ENCODE results near the gene LRRC42.

LRRC42 gene

GRCh38 chr1:53947172-53947907 lies 1.2 kb downstream of the LRRC42 start:
- no peak for ATAC-seq
- DNase-seq: no peak
- peak overlapping the region; percentile 36 for H3K27ac Mint-ChIP-seq
- no peaks in the 10 kb centered on the region for H3K9me3 Mint-ChIP-seq
- H3K4me1 Mint-ChIP-seq: peaks cover 45% of the 10 kb centered on the region
- peak overlapping the region; percentile 75 for H3K4me3 Mint-ChIP-seq
- peaks cover 11% of the 10 kb centered on the region for H3K36me3 Mint-ChIP-seq (ENCODE audit: low read depth)
- no peaks in the 10 kb centered on the region for H3K27me3 Mint-ChIP-seq

GRCh38 chr1:53948291-53948690 lies 2.1 kb downstream of the LRRC42 start:
- Mint-ChIP-seq H3K36me3 (ENCODE audit: low read depth) (peaks cover 17% of the 10 kb centered on the region), H3K4me3 (peak overlapping the region; percentile 75), H3K27me3 (no peaks in the 10 kb centered on the region), H3K9me3 (no peaks in the 10 kb centered on the region), H3K4me1 (peaks cover 36% of the 10 kb centered on the region), H3K27ac (no peak overlapping the region)
- no peak for ATAC-seq
- DNase-seq: no peak

DNA sequence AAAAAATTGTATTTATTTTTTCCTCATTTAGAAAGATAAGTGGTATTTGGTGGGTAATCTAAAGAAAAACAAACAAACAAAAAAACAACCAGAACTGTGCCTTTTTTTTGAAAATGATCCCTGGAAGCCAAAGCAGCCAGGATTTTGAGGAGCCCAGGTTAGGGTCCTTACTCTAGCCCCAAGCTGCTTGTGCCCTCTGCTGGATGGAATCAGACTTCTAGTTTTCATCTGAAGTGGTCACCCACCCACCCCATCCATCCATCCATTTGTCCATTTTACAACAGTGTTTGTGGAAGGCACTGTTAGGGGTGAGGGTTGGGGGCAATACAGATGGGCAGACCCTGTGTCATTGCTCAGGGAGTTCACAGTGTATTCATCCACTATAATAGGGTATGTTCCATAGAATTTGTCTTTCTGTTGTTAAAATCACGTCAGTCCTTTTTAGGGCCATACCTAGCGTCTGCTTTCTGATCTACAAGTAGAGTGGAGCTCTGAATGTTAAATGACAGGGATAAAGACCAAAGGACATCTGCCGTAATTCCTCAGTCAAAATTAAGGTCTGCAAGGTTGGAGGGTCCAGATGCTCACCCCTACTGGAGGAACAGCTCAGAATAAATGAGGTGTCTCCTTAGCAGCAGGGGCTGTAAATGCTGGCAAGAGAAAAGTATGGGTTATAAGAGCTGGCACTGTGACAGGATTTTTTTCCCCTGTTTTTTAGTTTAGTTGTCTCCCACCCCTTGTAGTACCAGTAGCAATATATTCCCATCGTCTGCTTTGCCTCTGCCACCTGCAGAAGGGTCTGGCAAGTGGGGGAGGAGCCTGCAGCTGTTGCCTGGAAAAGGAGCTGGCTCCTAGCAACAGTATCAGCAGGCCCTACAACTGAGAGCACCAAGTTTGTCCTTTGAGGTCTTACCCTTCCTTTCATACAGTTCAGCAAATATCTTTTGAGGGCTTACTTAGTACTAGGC lies 3.2 kb downstream of the LRRC42 start:
- Mint-ChIP-seq H3K9me3 (no peaks in the 10 kb centered on the region), H3K4me3 (no peak overlapping the region), H3K27ac (no peak overlapping the region), H3K27me3 (no peaks in the 10 kb centered on the region), H3K4me1 (peaks cover 25% of the 10 kb centered on the region), H3K36me3 (ENCODE audit: low read depth) (peaks cover 15% of the 10 kb centered on the region)
- no peak for ATAC-seq
- DNase-seq: peak; percentile 22

GRCh38 chr1:53951697-53952096 lies 5.5 kb downstream of the LRRC42 start:
- DNase-seq (no peak), ATAC-seq (no peak)
- Mint-ChIP-seq H3K9me3 (no peaks in the 10 kb centered on the region), H3K27me3 (no peaks in the 10 kb centered on the region), H3K4me1 (peaks cover 17% of the 10 kb centered on the region), H3K36me3 (ENCODE audit: low read depth) (peaks cover 12% of the 10 kb centered on the region), H3K4me3 (no peak overlapping the region), H3K27ac (no peak overlapping the region)

- Mint-ChIP-seq H3K27me3 (no peaks in the 10 kb centered on the region), H3K9me3 (no peaks in the 10 kb centered on the region), H3K36me3 (ENCODE audit: low read depth) (peaks cover 20% of the 10 kb centered on the region), H3K27ac (no peak overlapping the region), H3K4me1 (peaks cover 5% of the 10 kb centered on the region), H3K4me3 (no peak overlapping the region)
- no peak for ATAC-seq
- no peak for DNase-seq
These were observed 8.0 kb downstream of the LRRC42 start for GRCh38 chr1:53954128-53954527.

- H3K9me3 Mint-ChIP-seq: no peaks in the 10 kb centered on the region
- peak overlapping the region; percentile 50 for H3K27ac Mint-ChIP-seq
- H3K36me3 Mint-ChIP-seq (ENCODE audit: low read depth): peaks cover 27% of the 10 kb centered on the region
- peaks cover 5% of the 10 kb centered on the region for H3K4me1 Mint-ChIP-seq
- no peaks in the 10 kb centered on the region for H3K27me3 Mint-ChIP-seq
- ATAC-seq (no peak), DNase-seq (no peak)
- no peak overlapping the region for H3K4me3 Mint-ChIP-seq
These were observed 10.4 kb downstream of the LRRC42 start for GRCh38 chr1:53956308-53957168.

DNA sequence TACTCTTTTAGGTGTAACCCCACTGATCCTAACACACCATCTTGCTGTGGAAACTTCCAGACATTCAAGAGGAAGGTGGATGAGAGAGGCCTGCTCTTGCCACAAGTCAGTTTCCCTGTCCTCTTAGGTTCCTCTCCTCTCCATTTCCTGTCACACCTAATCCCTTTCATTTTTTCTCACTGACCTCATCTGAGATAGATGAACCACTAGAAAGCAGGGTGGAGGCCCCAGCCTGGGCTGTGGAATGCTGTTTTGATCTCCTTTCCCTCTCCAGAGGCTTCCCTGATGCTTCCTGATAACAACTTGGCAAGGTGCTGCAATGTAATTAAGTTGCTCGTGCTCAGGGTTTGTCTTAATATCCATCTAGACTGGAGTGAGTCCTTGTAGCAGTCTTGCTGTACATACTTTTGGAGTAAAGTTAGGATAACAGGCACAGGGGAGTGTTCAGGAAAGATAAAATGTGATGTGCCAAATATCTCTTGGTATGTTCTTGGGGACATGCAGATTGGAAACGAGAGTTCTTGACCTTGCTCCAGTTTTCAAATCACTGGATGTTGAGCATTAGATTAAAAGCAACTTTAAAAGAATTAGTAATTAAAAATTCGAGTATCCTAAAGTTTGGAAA lies 11.2 kb downstream of the LRRC42 start:
- ATAC-seq (no peak), DNase-seq (no peak)
- Mint-ChIP-seq H3K9me3 (no peaks in the 10 kb centered on the region), H3K27ac (peak overlapping the region; percentile 50), H3K36me3 (ENCODE audit: low read depth) (peaks cover 31% of the 10 kb centered on the region), H3K4me3 (no peak overlapping the region), H3K27me3 (no peaks in the 10 kb centered on the region), H3K4me1 (peaks cover 5% of the 10 kb centered on the region)

- no peak for DNase-seq
- no peak overlapping the region for H3K27ac Mint-ChIP-seq
These were observed 13.6 kb downstream of the LRRC42 start for GRCh38 chr1:53959664-53960250.

GRCh38 chr1:53962395-53962794 lies 16.2 kb downstream of the LRRC42 start:
- no peaks in the 10 kb centered on the region for H3K4me1 Mint-ChIP-seq
- H3K27me3 Mint-ChIP-seq: no peaks in the 10 kb centered on the region
- ATAC-seq: no peak
- DNase-seq: no peak
- H3K36me3 Mint-ChIP-seq (ENCODE audit: low read depth): peaks cover 30% of the 10 kb centered on the region
- no peak overlapping the region for H3K27ac Mint-ChIP-seq
- H3K9me3 Mint-ChIP-seq: no peaks in the 10 kb centered on the region
- no peak overlapping the region for H3K4me3 Mint-ChIP-seq

More at GRCh38 chr1:53959664-53960250, 13.6 kb downstream of the LRRC42 start:
- Mint-ChIP-seq H3K4me3 (no peak overlapping the region), H3K36me3 (ENCODE audit: low read depth) (peaks cover 32% of the 10 kb centered on the region), H3K9me3 (no peaks in the 10 kb centered on the region), H3K4me1 (peaks cover 5% of the 10 kb centered on the region), H3K27me3 (no peaks in the 10 kb centered on the region)
- no peak for ATAC-seq

DNA sequence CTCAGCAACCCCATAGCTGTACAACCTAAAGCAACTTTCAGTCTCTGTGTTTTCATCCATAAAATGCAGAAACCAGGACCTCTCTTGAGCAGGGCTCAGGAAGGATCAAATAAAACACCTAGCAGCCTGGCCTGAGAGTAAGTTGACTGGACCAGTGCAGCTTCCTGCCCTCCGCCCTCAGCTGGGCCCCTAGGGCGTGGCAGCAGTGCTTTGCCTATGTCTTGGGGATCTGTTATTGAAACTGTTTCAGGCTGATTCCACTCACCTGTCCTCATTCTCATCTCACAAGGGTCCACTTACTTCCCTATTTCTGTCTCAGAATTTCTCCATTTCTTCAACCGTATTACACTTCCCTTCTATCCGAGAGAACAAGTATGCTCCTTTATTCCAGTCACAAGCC lies 17.3 kb downstream of the LRRC42 start:
- H3K9me3 Mint-ChIP-seq: no peaks in the 10 kb centered on the region
- H3K4me1 Mint-ChIP-seq: no peaks in the 10 kb centered on the region
- H3K36me3 Mint-ChIP-seq (ENCODE audit: low read depth): peaks cover 36% of the 10 kb centered on the region
- no peak overlapping the region for H3K27ac Mint-ChIP-seq
- H3K4me3 Mint-ChIP-seq: no peak overlapping the region
- H3K27me3 Mint-ChIP-seq: no peaks in the 10 kb centered on the region
- DNase-seq (no peak), ATAC-seq (no peak)

- no peak overlapping the region for H3K27ac Mint-ChIP-seq
- no peak overlapping the region for H3K4me3 Mint-ChIP-seq
- ATAC-seq: no peak
- no peaks in the 10 kb centered on the region for H3K9me3 Mint-ChIP-seq
- no peak for DNase-seq
- peaks cover 39% of the 10 kb centered on the region for H3K36me3 Mint-ChIP-seq (ENCODE audit: low read depth)
- H3K27me3 Mint-ChIP-seq: no peaks in the 10 kb centered on the region
- no peaks in the 10 kb centered on the region for H3K4me1 Mint-ChIP-seq
These were observed 18.0 kb downstream of the LRRC42 start for GRCh38 chr1:53964109-53964508.

DNA sequence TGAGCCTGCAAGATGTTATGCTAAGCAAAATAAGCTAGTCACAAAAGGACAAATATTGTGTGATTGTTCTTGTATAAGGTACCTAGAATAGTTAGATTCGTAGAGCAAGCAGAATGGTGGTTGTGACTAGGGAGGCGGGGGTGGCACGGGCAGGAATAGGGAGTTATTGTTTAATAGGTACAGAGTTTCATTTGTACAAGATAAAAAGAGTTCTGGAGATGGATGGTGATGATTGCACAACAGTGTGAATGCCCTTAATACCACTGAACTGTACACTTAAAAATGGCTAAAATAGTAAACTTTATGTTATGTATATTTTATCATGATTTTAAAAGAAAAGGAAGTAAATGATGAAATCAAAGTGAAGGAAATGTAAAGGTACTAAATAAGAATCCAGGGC lies 20.6 kb downstream of the LRRC42 start:
- peaks cover 40% of the 10 kb centered on the region for H3K36me3 Mint-ChIP-seq (ENCODE audit: low read depth)
- no peaks in the 10 kb centered on the region for H3K4me1 Mint-ChIP-seq
- DNase-seq: no peak
- H3K27me3 Mint-ChIP-seq: no peaks in the 10 kb centered on the region
- no peak for ATAC-seq
- no peak overlapping the region for H3K27ac Mint-ChIP-seq
- no peak overlapping the region for H3K4me3 Mint-ChIP-seq
- no peaks in the 10 kb centered on the region for H3K9me3 Mint-ChIP-seq

DNA sequence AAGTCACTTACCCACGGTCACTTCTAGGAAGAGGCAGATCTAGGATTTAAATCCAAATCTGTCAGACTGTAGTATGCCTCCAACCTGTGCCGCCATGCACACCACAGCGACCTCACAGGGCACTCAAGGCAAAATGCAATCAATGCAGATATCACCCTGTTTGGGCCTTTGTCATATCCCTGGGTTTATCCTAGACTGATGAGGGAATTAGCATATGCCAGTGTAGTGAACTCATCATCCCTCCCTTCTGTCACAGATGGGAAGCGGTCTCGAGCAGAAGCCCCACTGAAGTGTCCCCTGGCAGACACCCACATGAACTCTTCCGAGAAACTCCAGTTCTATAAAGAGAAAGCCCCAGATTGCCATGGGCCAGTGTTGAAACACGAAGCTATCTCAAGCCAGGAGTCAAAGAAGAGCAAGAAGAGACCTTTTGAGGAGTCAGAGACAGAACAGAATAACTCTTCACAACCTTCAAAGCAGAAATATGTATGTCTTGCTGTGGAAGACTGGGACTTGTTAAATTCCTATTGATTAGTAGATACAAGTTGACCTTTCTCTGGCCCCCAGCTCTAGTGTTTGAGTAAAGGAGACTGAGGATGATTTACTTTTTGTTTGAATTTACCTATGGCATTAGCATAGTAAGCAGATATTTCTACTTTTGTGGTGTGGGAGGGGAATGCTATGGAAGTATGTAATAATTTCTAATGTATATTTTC lies 21.4 kb downstream of the LRRC42 start:
- DNase-seq (no peak), ATAC-seq (no peak)
- no peaks in the 10 kb centered on the region for H3K27me3 Mint-ChIP-seq
- H3K9me3 Mint-ChIP-seq: no peaks in the 10 kb centered on the region
- no peak overlapping the region for H3K27ac Mint-ChIP-seq
- no peak overlapping the region for H3K4me3 Mint-ChIP-seq
- H3K4me1 Mint-ChIP-seq: no peaks in the 10 kb centered on the region
- peaks cover 37% of the 10 kb centered on the region for H3K36me3 Mint-ChIP-seq (ENCODE audit: low read depth)

Data from activated naive CD8-positive, alpha-beta T cell treated with anti-CD3 and anti-CD28 coated beads, Interleukin-2, amount 50 U/mL, for 24 hours (primary cell).